Measurements from ENCODE around the gene BTBD19.
"Not testable (repeated sequence)": the region's sequence is repeated elsewhere in the genome, so short reads cannot be mapped to it uniquely, and the experiment has no call there.

Gene BTBD19

GRCh38 chr1:44829506-44830384, 21.4 kb downstream of the BTBD19 start:
- DNase-seq = no peak

DNA sequence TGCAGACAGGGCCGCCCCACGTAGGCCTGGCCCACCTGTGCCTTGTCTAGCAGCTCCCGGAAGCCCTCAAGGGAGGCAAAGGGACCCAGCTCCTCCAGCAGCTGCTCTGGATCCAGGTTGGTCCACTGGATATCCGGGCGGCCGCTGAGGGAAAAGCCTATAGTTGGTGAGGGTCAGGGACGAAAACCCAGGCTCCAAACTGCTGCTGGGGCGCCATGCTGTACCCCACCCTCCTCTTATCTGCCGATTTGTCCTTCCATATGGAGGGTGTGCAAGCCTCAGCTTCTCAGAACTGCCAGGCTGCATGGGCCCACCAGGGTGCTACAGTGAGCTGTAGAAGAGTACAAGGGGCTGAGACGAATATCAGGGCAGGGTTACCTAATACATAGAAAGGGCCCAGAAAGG, 22.6 kb downstream of the BTBD19 start:
- no peak for DNase-seq

DNA sequence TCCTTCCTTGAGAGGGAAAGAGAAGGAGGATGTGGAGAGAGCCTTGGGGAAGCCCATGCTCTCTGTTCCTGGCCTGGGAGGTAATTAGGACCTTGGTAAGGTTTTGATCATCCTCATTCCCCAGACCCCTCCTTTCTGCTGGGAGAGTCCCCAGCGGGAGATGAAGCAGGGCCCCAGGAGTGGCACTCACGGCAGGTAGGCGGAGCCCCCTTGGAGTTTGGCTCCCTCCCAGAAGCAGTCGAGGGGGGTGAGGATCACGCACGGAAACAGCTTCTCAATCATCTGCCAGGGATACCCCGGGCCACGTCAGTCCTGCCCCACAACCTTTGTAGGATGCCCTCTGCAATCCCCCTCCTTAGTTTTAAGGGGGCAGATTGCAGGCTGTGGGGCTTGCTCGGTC, 23.2 kb downstream of the BTBD19 start:
- DNase-seq = no peak

GRCh38 chr1:44832056-44832705, 23.9 kb downstream of the BTBD19 start:
- no peak for DNase-seq

GRCh38 chr1:44834328-44834727, 26.0 kb downstream of the BTBD19 start:
- no peak for DNase-seq

GRCh38 chr1:44835738-44836675, 27.7 kb downstream of the BTBD19 start:
- peak; percentile 64 to 78 (median 74) for DNase-seq

DNA sequence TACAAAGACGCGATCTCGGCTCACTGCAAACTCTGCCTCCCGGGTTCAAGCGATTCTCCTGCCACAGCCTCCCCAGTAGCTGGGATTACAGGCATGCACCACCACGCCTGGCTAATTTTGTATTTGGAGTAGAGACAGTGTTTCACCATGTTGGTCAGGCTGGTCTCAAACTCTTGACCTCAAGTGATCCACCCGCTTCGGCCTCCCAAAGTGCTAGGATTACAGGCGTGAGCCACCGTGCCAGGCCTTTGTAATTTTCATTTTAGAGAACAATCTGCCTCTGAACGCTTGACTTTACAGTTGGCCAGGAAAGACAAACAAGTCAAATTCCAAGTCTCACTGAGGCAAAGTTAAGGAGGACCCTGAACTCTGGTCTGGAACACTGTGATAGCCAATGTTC, 30.0 kb downstream of the BTBD19 start:
- DNase-seq = not testable (repeated sequence)

DNA sequence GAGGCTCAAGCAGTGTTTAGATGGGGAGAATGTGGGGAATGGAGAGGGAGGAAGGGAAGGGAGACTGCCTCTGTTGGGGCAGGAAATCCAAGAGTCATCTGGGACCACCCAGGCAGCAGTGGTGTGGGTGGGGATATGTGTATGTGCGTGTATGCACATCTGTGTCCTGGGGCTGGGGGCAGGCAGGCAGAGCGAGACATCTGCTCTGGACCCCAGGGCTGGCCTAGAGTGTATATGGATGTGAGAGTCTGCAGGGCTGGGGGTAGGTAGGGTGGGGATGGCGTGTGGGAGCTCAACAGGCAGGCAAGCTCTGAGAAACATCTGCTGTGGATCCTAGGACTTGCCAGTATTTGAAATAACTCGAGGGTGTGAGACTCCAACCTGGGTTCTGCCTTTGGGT, 31.3 kb downstream of the BTBD19 start:
- no peak for DNase-seq

DNA sequence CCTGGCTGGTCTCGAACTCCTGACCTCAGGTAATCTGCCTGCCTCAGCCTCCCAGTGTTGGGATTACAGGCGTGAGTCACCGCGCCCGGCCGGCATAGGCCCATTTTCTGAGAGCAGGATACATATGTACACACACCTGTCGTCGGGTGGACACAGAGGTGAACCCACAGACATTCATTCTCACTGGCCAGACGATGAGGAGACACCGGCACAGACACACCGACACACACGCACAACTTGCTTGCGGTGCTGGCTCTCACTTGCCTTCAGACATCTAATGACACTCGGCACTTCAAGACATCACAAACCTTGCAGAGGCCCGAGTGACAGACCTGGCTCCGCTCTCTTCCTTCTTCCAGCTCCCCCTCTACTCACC, 34.2 kb downstream of the BTBD19 start:
- peak in 1 of 6 experiments; percentile 12 for DNase-seq

GRCh38 chr1:44842862-44843655, 34.7 kb downstream of the BTBD19 start, which contains the start of gene PTCH2:
PTCH2 (minus strand) TSS chr1:44843253; CDS start chr1:44842932, 321 bp downstream.
- peak in 1 of 6 experiments; percentile 7 for DNase-seq

GRCh38 chr1:44846985-44847384, 38.7 kb downstream of the BTBD19 start:
- no peak for DNase-seq

DNA sequence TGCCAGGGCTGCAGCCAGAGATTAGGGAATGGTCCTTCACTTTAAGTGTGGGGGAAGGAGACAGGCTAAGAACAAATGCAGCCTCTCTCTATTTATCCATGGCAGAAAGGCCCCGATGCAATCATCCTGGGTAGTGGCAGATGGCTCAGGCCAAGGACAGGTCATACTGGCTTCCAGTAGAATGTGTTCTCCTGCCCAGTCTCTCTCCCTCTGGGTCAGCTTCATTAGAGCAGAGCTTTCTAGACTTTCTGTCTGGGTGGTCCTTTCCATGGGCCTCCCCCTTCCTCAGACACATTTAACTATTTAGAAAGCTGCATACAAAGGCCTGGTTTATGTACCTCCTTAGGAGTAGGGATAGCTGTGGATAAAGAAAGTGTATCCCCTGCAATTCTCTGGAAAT, 39.5 kb downstream of the BTBD19 start:
- DNase-seq = no peak

DNA sequence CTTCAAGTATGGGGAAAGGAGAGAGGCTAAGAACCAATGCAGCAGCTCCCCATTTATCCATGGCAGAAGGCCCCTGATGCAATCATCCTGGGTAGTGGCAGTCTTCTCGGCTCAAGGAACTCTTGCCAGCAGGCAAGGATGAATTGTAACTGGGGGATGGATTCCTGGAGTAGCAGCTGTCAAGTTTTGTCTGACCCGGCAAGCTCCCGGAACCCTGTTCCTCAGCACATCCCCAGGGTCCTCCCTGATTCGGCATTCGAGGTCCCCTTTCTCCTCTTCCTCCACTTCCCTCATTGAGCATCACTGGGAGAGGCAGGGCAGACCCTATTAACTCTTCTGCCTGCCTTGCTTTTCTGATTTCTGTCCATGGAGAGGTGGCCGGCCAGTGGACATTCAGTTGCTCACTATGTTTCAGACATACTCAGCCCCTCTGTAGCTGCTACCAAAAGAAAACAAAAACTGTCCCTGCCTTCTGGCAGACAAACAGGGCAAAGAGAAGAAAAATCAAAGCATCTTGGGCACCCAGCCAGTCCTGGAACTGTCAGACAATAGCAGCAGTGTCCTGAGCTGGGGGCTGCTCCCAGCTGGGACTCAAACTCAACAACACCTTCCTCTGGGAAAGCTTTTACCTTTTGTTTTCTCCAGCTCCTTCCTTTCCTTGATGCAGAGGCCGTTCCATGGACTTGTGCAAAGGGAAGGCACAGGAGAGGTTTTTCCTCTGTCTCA, 40.3 kb downstream of the BTBD19 start:
- DNase-seq = no peak

GRCh38 chr1:44849575-44850132, 41.3 kb downstream of the BTBD19 start:
- DNase-seq = no peak

DNA sequence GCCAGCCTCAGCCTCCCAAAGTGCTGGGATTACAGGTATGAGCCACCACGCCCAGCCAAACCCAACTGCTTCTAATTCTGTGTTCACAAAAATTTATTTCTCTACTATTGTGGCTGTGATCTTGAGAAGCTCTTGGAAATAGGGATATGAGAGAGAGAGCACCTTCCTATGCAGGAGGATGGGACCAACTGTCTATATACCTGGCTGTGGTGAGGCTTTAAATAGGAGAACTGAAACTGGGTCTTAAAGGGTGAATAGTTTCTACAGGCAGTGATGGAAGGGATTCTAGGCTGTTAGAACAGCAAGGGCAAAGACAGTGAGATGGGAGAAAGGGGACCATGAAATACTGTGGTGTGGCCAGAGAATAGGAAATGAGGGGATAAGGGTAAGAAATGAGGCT, 43.0 kb downstream of the BTBD19 start:
- no peak for DNase-seq

DNA sequence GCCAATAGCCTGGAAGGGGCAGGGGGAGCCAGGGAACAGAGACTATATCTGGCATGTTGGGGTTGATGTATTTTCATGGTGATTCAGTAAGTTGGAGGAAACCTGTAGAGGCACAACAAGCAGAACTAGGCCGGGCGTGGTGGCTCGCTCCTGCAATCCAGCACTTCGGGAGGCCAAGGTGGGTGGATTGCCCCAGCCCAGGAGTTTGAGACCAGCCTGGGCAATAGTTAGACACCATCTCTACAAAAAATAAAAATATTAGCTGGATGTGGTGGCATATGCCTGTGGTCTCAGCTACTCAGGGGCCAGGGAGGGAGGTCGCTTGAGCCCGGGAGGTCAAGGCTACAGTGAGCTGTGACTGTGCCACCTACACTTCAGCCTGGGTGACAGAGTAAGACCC, 44.9 kb downstream of the BTBD19 start:
- no peak for DNase-seq

DNA sequence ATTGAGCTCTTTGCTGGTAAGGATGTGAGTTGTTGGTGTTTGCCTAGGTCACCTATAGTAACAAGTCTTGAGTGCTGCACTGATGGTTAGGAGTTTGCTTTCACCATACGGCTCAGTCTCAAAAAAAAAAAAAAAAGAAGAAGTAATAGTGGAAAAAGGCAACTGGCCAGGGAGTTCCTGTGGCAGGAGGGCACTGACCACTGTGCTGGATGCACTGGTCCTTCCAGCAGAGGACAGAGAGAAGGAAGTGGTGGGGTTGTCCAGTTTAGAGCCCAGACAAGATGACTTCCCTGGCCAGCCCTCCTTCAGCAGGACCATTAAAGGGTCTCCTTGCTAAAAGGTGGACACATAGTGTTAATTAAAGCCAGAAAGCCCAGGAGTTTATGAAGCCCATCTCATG, 46.6 kb downstream of the BTBD19 start:
- no peak for DNase-seq

DNA sequence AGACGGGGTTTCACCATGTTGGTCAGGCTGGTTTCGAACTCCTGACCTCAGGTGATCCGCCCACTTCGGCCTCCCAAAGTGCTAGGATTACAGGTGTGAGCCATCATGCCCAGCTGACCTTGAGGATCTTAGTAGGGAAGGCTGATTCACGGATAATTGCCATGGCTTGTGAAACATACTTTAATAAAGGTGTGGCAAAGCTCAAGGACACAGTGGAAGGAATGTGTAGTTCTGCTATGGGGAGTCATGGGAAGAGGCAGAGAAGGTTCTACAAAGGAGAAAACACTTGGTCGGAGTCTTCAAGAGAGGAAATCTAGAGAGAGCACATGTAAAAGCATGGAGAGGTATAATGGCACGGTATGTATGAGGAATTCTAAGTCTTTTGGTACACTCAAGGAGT, 47.4 kb downstream of the BTBD19 start:
- no peak for DNase-seq

DNA sequence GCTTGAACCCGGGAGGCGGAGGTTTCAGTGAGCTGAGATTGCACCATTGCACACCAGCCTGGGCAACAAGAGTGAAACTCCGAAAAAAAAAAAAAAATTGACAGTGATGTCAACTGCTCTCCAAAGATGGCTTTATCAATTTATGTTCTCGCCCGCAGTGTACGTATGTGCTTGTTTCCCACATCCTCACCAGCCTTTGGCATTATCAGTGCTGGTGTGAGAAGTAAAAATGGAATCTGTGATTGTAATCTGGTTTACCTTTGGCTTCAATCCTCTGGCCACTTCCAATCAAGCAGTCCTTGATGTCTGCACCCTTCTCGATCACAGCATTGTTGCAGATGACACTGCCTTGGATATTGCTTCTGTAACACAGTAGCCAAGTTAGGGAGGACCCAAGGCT, 49.1 kb downstream of the BTBD19 start:
- DNase-seq = no peak

- DNase-seq = no peak
Observed at GRCh38 chr1:44860331-44860730, 52.0 kb downstream of the BTBD19 start.

GRCh38 chr1:44860891-44861425, 52.6 kb downstream of the BTBD19 start:
- DNase-seq = no peak

Measured in stimulated activated naive CD4-positive, alpha-beta T cell (primary cell).